PFSK-1 (cell line): ENCODE data around the gene MED12.

Experiments
- SIN3A ChIP-seq: IDR thresholded peaks from 2 replicates; pipeline ENCODE4 v1.6.1; 2012; ENCODE audit warnings: mild to moderate bottlenecking, low read length, moderate library complexity, borderline replicate concordance; ENCODE audit not compliant: insufficient read depth
- TAF1 ChIP-seq: IDR thresholded peaks from 2 replicates; pipeline ENCODE4 v1.6.1; 2012; ENCODE audit warnings: low read length, control low read depth, borderline replicate concordance; ENCODE audit not compliant: insufficient read depth

- TF ChIP-seq SIN3A (no peak), TAF1 (no peak)
Measured at GRCh38 chrX:71140440-71140839, 22.0 kb downstream of the MED12 start.
